HG03354 (cell line): ENCODE results near the gene FOXO3.

Source experiments
- ATAC-seq: cut with Tn5 transposase; IDR thresholded peaks from one replicate; pipeline ENCODE4 v1.9.1; 2021; ENCODE audit warnings: mild to moderate bottlenecking; ENCODE audit not compliant: unreplicated experiment, poor library complexity, severe bottlenecking

FOXO3 gene

GRCh38 chr6:108694816-108695215, 134.1 kb downstream of the FOXO3 start:
- ATAC-seq: no peak

- ATAC-seq: no peak
These were observed 136.9 kb downstream of the FOXO3 start for GRCh38 chr6:108697561-108698161.

- ATAC-seq: no peak
These were observed 138.0 kb downstream of the FOXO3 start for GRCh38 chr6:108698593-108699289.

GRCh38 chr6:108699290-108700041, 138.7 kb downstream of the FOXO3 start:
- ATAC-seq: no peak

- no peak for ATAC-seq
These were observed 141.6 kb downstream of the FOXO3 start for GRCh38 chr6:108702106-108702851.

GRCh38 chr6:108706649-108707048, 145.9 kb downstream of the FOXO3 start:
- ATAC-seq: no peak

GRCh38 chr6:108707328-108707976, 146.7 kb downstream of the FOXO3 start:
- no peak for ATAC-seq

- no peak for ATAC-seq
These were observed 149.3 kb downstream of the FOXO3 start for GRCh38 chr6:108710030-108710429.

- no peak for ATAC-seq
These were observed 149.8 kb downstream of the FOXO3 start for GRCh38 chr6:108710551-108710950.

- no peak for ATAC-seq
These were observed 150.4 kb downstream of the FOXO3 start for GRCh38 chr6:108711071-108711470.

GRCh38 chr6:108711826-108712225, 151.1 kb downstream of the FOXO3 start:
- no peak for ATAC-seq

GRCh38 chr6:108712946-108713345, 152.2 kb downstream of the FOXO3 start:
- no peak for ATAC-seq

- no peak for ATAC-seq
These were observed 153.5 kb downstream of the FOXO3 start for GRCh38 chr6:108714101-108714765.

GRCh38 chr6:108714766-108715414, 154.2 kb downstream of the FOXO3 start:
- ATAC-seq: no peak

- no peak for ATAC-seq
These were observed 155.1 kb downstream of the FOXO3 start for GRCh38 chr6:108715832-108716231.

GRCh38 chr6:108716801-108717791, 156.4 kb downstream of the FOXO3 start:
- ATAC-seq: no peak

GRCh38 chr6:108719477-108719876, 158.8 kb downstream of the FOXO3 start:
- ATAC-seq: no peak

- no peak for ATAC-seq
These were observed 160.1 kb downstream of the FOXO3 start for GRCh38 chr6:108720827-108721226.
